Liver (tissue), 9 donors: ENCODE results near the gene KRT28. TPM values are rescaled to one million over a fixed set of nuclear protein-coding genes. Genes with fewer than 3 reads are reported as not detected.

Experiments used
- DNase-seq: peaks from one replicate; pipeline ENCODE4 v3.0.0-alpha.2; 2017; ENCODE audit warnings: low spot score
- H3K27ac ChIP-seq, 2 donors: one replicate each; pipeline ENCODE4 v1.7.0; 2013; ENCODE audit warnings: inconsistent platforms in 2 of 2, low read length in 2 of 2, control low read depth in 1 of 2, low read depth in 1 of 2, mild to moderate bottlenecking in 1 of 2
- H3K27me3 ChIP-seq, 4 donors: one replicate each; pipeline versions ENCODE4 v1.6.1 to v1.7.0; 2013; ENCODE audit warnings: low read length in 3 of 4, inconsistent platforms in 1 of 4, mild to moderate bottlenecking in 1 of 4, moderate library complexity in 1 of 4; ENCODE audit not compliant: control insufficient read depth in 4 of 4, insufficient read depth in 4 of 4
- H3K36me3 ChIP-seq, 4 donors: one replicate each; pipeline versions ENCODE4 v1.6.1 to v1.7.0; 2013; ENCODE audit warnings: low read length in 3 of 4, mild to moderate bottlenecking in 3 of 4, low read depth in 1 of 4, moderate library complexity in 1 of 4; ENCODE audit not compliant: control insufficient read depth in 4 of 4, insufficient read depth in 3 of 4
- H3K4me1 ChIP-seq, 4 donors: one replicate each; pipeline versions ENCODE4 v1.6.1 to v1.7.0; 2013; ENCODE audit warnings: low read length in 3 of 4, mild to moderate bottlenecking in 3 of 4, moderate library complexity in 1 of 4; ENCODE audit not compliant: control insufficient read depth in 4 of 4, insufficient read depth in 4 of 4
- H3K4me3 ChIP-seq, 3 donors: one replicate each; pipeline versions ENCODE4 v1.6.1 to v1.7.0; 2013; ENCODE audit warnings: low read length in 3 of 3, control low read depth in 1 of 3, low read depth in 1 of 3, mild to moderate bottlenecking in 1 of 3
- H3K9ac ChIP-seq, 2 donors: one replicate each; pipeline ENCODE4 v1.7.0; 2013; ENCODE audit warnings: low read length in 2 of 2, mild to moderate bottlenecking in 2 of 2, moderate library complexity in 2 of 2, control low read depth in 1 of 2, low read depth in 1 of 2
- H3K9me3 ChIP-seq, 4 donors: one replicate each; pipeline versions ENCODE4 v1.6.1 to v1.7.0; 2013; ENCODE audit warnings: low read length in 3 of 4; ENCODE audit not compliant: control insufficient read depth in 4 of 4
- EGR1 ChIP-seq, 2 donors: IDR thresholded peaks; 2 replicates each; pipeline ENCODE4 v1.6.1; 2016 to 2018; ENCODE audit warnings: antibody characterized with exemption in 2 of 2, low read depth in 2 of 2
- FOXA1 ChIP-seq: IDR thresholded peaks from 2 replicates; pipeline ENCODE4 v1.6.1; 2016; ENCODE audit warnings: antibody characterized with exemption
- FOXA2 ChIP-seq: IDR thresholded peaks from 2 replicates; pipeline ENCODE4 v1.6.1; 2016; ENCODE audit warnings: antibody characterized with exemption
- GABPA ChIP-seq, 2 donors: IDR thresholded peaks in 1 of 2; conservative IDR thresholded peaks in 1 of 2; 2 replicates each; pipeline ENCODE4 v1.6.1; 2016; ENCODE audit warnings: antibody characterized with exemption in 2 of 2, mild to moderate bottlenecking in 1 of 2, moderate library complexity in 1 of 2
- HNF4A ChIP-seq, 2 donors: conservative IDR thresholded peaks; 2 replicates each; pipeline ENCODE4 v1.6.1; 2016; ENCODE audit warnings: antibody characterized with exemption in 2 of 2, mild to moderate bottlenecking in 2 of 2
- HNF4G ChIP-seq: IDR thresholded peaks from 2 replicates; pipeline ENCODE4 v1.6.1; 2016; ENCODE audit warnings: antibody characterized with exemption
- JUND ChIP-seq, 2 donors: IDR thresholded peaks; 2 replicates each; pipeline ENCODE4 v1.6.1; 2016; ENCODE audit warnings: antibody characterized with exemption in 2 of 2
- NR2F2 ChIP-seq: IDR thresholded peaks from 2 replicates; pipeline ENCODE4 v1.6.1; 2016; ENCODE audit warnings: antibody characterized with exemption
- RAD21 ChIP-seq, 2 donors: IDR thresholded peaks; 2 replicates each; pipeline ENCODE4 v1.6.1; 2016; ENCODE audit warnings: antibody characterized with exemption in 2 of 2, mild to moderate bottlenecking in 2 of 2
- RXRA ChIP-seq, 2 donors: IDR thresholded peaks; 2 replicates each; pipeline ENCODE4 v1.6.1; 2017 to 2018; ENCODE audit warnings: antibody characterized with exemption in 2 of 2, mild to moderate bottlenecking in 1 of 2
- SP1 ChIP-seq: IDR thresholded peaks from 2 replicates; pipeline ENCODE4 v1.6.1; 2018; ENCODE audit warnings: antibody characterized with exemption, mild to moderate bottlenecking
- TAF1 ChIP-seq: conservative IDR thresholded peaks from 2 replicates; pipeline ENCODE4 v1.6.1; 2016; ENCODE audit warnings: antibody characterized with exemption, mild to moderate bottlenecking
- YY1 ChIP-seq: IDR thresholded peaks from 2 replicates; pipeline ENCODE4 v1.6.1; 2016; ENCODE audit warnings: antibody characterized with exemption, mild to moderate bottlenecking
- WGBS: extraction: QIAGEN DNeasy Blood & Tissue Kit; methylation state at CpG from one replicate; pipeline ENCODE4 v1.1.7; 2013; 5-methylcytosine and 5-hydroxymethylcytosine counted together
- polyA plus RNA-seq, 2 donors: library from polyadenylated mRNA; stranded (reverse) in 1 of 2; unstranded in 1 of 2; fragments of 200-250 nt in 1 of 2; fragments of >200 nt in 1 of 2; fragmentation: Nextera tagmentation in 1 of 2; extraction: Ambion mirVana in 1 of 2; gene quantifications; one replicate each; pipeline versions ENCODE4 v1.2.1 to v1.2.3, GENCODE V29; 2013 to 2015
- total RNA-seq, 2 donors: library from RNA; depleted of rRNA; stranded (reverse); fragments of >200 nt; gene quantifications; one replicate each; pipeline ENCODE4 v1.2.3, GENCODE V29; 2014
- TF ChIP-seq, protein P1 (sequence below): IDR thresholded peaks from 2 replicates; pipeline ENCODE4 v1.6.1; 2016; ENCODE audit warnings: antibody characterized with exemption
- TF ChIP-seq, protein P2 (sequence below): fragments of 150-350 bp; IDR thresholded peaks from 2 replicates; pipeline ENCODE4 v1.5.1; 2017; ENCODE audit warnings: improper control_type of control experiment, low read depth, low read length; ENCODE audit not compliant: missing input control
- TF ChIP-seq, protein P3 (sequence below): IDR thresholded peaks from 2 replicates; pipeline ENCODE4 v1.6.1; 2016; ENCODE audit warnings: antibody characterized with exemption
- TF ChIP-seq, protein P4 (sequence below): IDR thresholded peaks from 2 replicates; pipeline ENCODE4 v1.6.1; 2016; ENCODE audit warnings: antibody characterized with exemption, mild to moderate bottlenecking
- donor health status: healthy.
- donor health status: healthy.
- donor health status: healthy.
- donor health status: healthy.
- donor health status: healthy.

KRT28 gene
- total and polyA plus RNA-seq, 4 donors, result not detected

DNA sequence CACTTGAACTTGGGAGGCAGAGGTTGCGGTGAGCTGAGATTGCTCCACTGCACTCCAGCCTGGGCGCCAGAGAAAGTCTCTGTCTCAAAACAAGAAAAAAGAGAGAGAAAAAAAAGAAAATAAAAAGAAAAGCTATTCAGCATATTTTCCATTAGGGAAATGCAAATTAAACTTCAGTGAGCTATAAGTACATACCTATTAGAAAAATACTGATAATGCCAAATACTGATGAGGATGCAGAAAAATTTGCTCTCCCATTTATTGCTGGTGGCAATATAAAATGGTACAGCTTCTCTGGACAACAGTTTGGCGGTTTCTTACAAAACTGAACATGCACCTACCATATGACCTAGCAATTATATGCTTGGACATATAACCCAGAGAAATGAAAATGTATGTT lies 12.9 kb upstream of the KRT28 start:
- no peaks in the 10 kb centered on the region for H3K4me1 ChIP-seq
- H3K36me3 ChIP-seq, result peaks cover 0 to 3% (median 1%) of the 10 kb centered on the region in 4 donors
- no peak for TF ChIP-seq EGR1 (IDR thresholded peaks at IDR 0.05; ENCODE audit: low read depth in 2 of 2)
- no peak for TF ChIP-seq NR2F2
- TF ChIP-seq, protein P1, sequence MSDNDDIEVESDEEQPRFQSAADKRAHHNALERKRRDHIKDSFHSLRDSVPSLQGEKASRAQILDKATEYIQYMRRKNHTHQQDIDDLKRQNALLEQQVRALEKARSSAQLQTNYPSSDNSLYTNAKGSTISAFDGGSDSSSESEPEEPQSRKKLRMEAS, result no peak
- no peak for TF ChIP-seq RAD21 (IDR thresholded peaks at IDR 0.05)
- no peak for TF ChIP-seq FOXA2
- TF ChIP-seq, protein P2, sequence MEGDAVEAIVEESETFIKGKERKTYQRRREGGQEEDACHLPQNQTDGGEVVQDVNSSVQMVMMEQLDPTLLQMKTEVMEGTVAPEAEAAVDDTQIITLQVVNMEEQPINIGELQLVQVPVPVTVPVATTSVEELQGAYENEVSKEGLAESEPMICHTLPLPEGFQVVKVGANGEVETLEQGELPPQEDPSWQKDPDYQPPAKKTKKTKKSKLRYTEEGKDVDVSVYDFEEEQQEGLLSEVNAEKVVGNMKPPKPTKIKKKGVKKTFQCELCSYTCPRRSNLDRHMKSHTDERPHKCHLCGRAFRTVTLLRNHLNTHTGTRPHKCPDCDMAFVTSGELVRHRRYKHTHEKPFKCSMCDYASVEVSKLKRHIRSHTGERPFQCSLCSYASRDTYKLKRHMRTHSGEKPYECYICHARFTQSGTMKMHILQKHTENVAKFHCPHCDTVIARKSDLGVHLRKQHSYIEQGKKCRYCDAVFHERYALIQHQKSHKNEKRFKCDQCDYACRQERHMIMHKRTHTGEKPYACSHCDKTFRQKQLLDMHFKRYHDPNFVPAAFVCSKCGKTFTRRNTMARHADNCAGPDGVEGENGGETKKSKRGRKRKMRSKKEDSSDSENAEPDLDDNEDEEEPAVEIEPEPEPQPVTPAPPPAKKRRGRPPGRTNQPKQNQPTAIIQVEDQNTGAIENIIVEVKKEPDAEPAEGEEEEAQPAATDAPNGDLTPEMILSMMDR, result no peak
- no peak for TF ChIP-seq FOXA1
- H3K27ac ChIP-seq, result no peak overlapping the region
- H3K9me3 ChIP-seq, result no peaks in the 10 kb centered on the region
- 85% methylated on average over 3 of the region's 3 CpGs for WGBS
- H3K27me3 ChIP-seq, result peaks cover 0 to 10% (median 4%) of the 10 kb centered on the region in 4 donors
- no peak overlapping the region for H3K9ac ChIP-seq
- no peak overlapping the region for H3K4me3 ChIP-seq
- no peak for DNase-seq

DNA sequence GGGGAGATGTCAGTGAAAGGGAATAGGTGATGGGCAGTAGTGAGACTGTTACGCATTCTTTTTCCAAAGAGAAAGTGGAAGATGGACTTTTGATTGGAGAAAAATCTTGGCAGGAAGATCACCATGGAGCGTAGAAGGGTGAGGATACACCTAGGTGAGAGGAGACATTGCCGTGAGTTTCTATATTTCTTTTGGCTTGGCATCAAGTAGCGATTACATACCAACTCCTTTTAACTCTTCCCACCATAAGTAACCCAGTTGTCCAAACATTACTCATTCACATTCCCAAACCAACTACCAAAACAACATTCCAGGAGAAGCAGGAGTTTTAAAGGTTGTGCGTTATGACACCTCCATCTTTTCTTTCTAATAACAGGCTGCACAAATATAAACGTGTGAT lies 10.7 kb upstream of the KRT28 start:
- no peak for TF ChIP-seq JUND (IDR thresholded peaks at IDR 0.05)
- TF ChIP-seq RAD21 (IDR thresholded peaks at IDR 0.05), result no peak
- TF ChIP-seq HNF4G, result no peak
- no peak for TF ChIP-seq HNF4A (conservative IDR thresholded peaks at IDR 0.05)
- WGBS, result 79% methylated on average over 6 of the region's 6 CpGs
- peaks cover 0 to 15% (median 4%) of the 10 kb centered on the region in 4 donors for H3K27me3 ChIP-seq

DNA sequence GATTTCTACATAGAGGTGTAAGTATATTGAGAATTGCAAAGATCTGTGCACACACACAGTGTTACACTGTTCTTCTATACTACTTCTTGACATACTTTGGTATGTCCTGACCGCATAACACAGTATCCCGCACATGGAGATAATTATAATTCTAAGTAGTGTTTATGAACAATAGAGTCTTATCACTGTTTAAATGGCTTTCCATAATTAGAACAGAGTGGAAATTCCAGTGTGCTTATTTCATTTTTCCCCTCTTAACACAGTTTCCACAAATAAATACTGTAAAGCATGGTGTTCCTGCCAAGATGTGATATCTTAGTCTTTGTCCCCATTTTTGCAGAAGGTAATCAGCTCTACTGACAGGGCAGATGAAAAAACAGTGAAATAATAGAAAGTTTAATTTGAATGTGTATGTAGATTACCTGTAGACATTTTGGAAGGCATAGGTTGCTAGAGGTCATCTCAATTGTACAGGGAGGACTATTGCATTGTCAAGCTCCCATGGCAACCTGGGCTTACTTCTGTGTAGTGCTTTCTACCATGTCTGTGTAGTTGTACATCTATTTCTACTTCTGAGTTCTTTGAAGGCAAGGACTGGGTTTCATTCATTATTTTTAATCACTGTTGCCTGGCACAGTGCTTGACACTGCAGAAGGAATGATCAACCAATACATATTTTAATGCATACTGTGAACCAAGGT lies 10.1 kb upstream of the KRT28 start:
- Histone ChIP-seq H3K9me3 (no peaks in the 10 kb centered on the region), H3K27ac (no peak overlapping the region)
- WGBS, result 81% methylated on average over 2 of the region's 2 CpGs

More for the DNA sequence above, 10.7 kb upstream of the KRT28 start:
- Histone ChIP-seq H3K27ac (no peak overlapping the region), H3K36me3 (no peaks in the 10 kb centered on the region), H3K4me3 (no peak overlapping the region), H3K4me1 (no peaks in the 10 kb centered on the region), H3K9me3 (no peaks in the 10 kb centered on the region), H3K9ac (no peak overlapping the region)
- DNase-seq, result no peak

More for the DNA sequence above, 10.1 kb upstream of the KRT28 start:
- H3K36me3 ChIP-seq, result no peaks in the 10 kb centered on the region
- H3K4me1 ChIP-seq, result no peaks in the 10 kb centered on the region
- no peak overlapping the region for H3K4me3 ChIP-seq
- H3K27me3 ChIP-seq, result peaks cover 0 to 15% (median 4%) of the 10 kb centered on the region in 4 donors
- DNase-seq, result no peak
- TF ChIP-seq, protein P3, sequence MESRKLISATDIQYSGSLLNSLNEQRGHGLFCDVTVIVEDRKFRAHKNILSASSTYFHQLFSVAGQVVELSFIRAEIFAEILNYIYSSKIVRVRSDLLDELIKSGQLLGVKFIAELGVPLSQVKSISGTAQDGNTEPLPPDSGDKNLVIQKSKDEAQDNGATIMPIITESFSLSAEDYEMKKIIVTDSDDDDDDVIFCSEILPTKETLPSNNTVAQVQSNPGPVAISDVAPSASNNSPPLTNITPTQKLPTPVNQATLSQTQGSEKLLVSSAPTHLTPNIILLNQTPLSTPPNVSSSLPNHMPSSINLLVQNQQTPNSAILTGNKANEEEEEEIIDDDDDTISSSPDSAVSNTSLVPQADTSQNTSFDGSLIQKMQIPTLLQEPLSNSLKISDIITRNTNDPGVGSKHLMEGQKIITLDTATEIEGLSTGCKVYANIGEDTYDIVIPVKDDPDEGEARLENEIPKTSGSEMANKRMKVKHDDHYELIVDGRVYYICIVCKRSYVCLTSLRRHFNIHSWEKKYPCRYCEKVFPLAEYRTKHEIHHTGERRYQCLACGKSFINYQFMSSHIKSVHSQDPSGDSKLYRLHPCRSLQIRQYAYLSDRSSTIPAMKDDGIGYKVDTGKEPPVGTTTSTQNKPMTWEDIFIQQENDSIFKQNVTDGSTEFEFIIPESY, result no peak
- TF ChIP-seq HNF4G (no peak), SP1 (no peak), RXRA (IDR thresholded peaks at IDR 0.05) (no peak), HNF4A (conservative IDR thresholded peaks at IDR 0.05) (no peak), EGR1 (IDR thresholded peaks at IDR 0.05; ENCODE audit: low read depth in 2 of 2) (no peak), TAF1 (no peak), GABPA (IDR thresholded peaks at IDR 0.05 in 1 of 2, conservative IDR thresholded peaks at IDR 0.05 in 1 of 2) (no peak), YY1 (no peak), FOXA1 (no peak), NR2F2 (no peak)
- TF ChIP-seq, protein P1, result no peak
- TF ChIP-seq, protein P4, sequence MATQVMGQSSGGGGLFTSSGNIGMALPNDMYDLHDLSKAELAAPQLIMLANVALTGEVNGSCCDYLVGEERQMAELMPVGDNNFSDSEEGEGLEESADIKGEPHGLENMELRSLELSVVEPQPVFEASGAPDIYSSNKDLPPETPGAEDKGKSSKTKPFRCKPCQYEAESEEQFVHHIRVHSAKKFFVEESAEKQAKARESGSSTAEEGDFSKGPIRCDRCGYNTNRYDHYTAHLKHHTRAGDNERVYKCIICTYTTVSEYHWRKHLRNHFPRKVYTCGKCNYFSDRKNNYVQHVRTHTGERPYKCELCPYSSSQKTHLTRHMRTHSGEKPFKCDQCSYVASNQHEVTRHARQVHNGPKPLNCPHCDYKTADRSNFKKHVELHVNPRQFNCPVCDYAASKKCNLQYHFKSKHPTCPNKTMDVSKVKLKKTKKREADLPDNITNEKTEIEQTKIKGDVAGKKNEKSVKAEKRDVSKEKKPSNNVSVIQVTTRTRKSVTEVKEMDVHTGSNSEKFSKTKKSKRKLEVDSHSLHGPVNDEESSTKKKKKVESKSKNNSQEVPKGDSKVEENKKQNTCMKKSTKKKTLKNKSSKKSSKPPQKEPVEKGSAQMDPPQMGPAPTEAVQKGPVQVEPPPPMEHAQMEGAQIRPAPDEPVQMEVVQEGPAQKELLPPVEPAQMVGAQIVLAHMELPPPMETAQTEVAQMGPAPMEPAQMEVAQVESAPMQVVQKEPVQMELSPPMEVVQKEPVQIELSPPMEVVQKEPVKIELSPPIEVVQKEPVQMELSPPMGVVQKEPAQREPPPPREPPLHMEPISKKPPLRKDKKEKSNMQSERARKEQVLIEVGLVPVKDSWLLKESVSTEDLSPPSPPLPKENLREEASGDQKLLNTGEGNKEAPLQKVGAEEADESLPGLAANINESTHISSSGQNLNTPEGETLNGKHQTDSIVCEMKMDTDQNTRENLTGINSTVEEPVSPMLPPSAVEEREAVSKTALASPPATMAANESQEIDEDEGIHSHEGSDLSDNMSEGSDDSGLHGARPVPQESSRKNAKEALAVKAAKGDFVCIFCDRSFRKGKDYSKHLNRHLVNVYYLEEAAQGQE, result no peak
- no peak overlapping the region for H3K9ac ChIP-seq
